K562 (cell line): ENCODE measurements around the gene RBMX. TPM values are rescaled to one million over a fixed set of nuclear protein-coding genes. Genes with fewer than 3 reads are reported as not detected.
A peak's percentile ranks its signal among the peaks of the same experiment; 100 is the strongest.

Experiments used
- CHD1 ChIP-seq: fragments of 200-600 bp; sonication (generic); IDR thresholded peaks from one replicate; pipeline ENCODE4 v1.6.1; 2012; ENCODE audit warnings: mild to moderate bottlenecking, moderate library complexity, low read length, inconsistent platforms
- CREB1 ChIP-seq, 2 experiments: sonication (generic) in 1 of 2; formaldehyde crosslinking in 1 of 2; IDR thresholded peaks; 2 replicates each; pipeline versions ENCODE4 v1.6.1 to v1.8.0; 2012 to 2022; ENCODE audit warnings: inconsistent platforms in 1 of 2, mild to moderate bottlenecking in 1 of 2, missing genetic modification reagents in 1 of 2, moderate library complexity in 1 of 2
- EP300 ChIP-seq: IDR thresholded peaks from 2 replicates; pipeline ENCODE4 v1.6.1; 2012; ENCODE audit warnings: low read length, improper control_type of control experiment
- HLTF ChIP-seq: fragments of 450-650 bp; IDR thresholded peaks from 2 replicates; pipeline ENCODE4 v1.6.1; 2016
- KLF10 ChIP-seq: fragments of 250-450 bp; sonication (Bioruptor Pico); IDR thresholded peaks from 2 replicates; pipeline ENCODE4 v1.6.1; 2021; ENCODE audit warnings: matching md5 sums
- LEF1 ChIP-seq: fragments of 450-650 bp; IDR thresholded peaks from 2 replicates; pipeline ENCODE4 v1.6.1; 2016; ENCODE audit warnings: mild to moderate bottlenecking
- NFE2 ChIP-seq: IDR thresholded peaks from 2 replicates; pipeline ENCODE4 v1.6.1; 2014; ENCODE audit warnings: antibody characterized with exemption, low read depth
- SNRNP70 ChIP-seq: fragments of 200-400 bp; formaldehyde crosslinking; optimal IDR thresholded peaks from 2 replicates; pipeline ENCODE3; 2017; ENCODE audit warnings: low read depth, low read length
- TSC22D4 ChIP-seq: fragments of 450-650 bp; IDR thresholded peaks from 2 replicates; pipeline ENCODE4 v1.6.1; 2016; ENCODE audit warnings: missing genetic modification characterization, missing biosample characterization, control low read depth
- ZNF24 ChIP-seq: fragments of 450-650 bp; IDR thresholded peaks from 2 replicates; pipeline ENCODE4 v1.6.1; 2016
- ZNF76 ChIP-seq: fragments of 250-450 bp; sonication (Bioruptor Pico); IDR thresholded peaks from 2 replicates; pipeline ENCODE4 v1.4.0; 2020; ENCODE audit warnings: mild to moderate bottlenecking, moderate library complexity, borderline replicate concordance
- polyA plus RNA-seq, 8 experiments: library from polyadenylated mRNA; depleted of rRNA in 4 of 8; stranded (reverse) in 5 of 8; unstranded in 3 of 8; fragments of >200 nt; fragmentation: Nextera tagmentation in 2 of 8; fragmentation: Illumina TruSeq in 1 of 8; extraction: Ambion mirVana in 2 of 8; extraction: Trizol in 1 of 8; gene quantifications; 2 replicates each; pipeline versions ENCODE4 v1.2.1 to v1.2.3, GENCODE V29; 2011 to 2014; ENCODE audit warnings: inconsistent platforms in 1 of 8, missing spikeins in 1 of 8
- total RNA-seq, 7 experiments: library from RNA; depleted of rRNA in 6 of 7; stranded (reverse); fragments of >200 nt in 6 of 7; fragmentation: Illumina TruSeq in 2 of 7; extraction: Trizol in 2 of 7; gene quantifications; 2 replicates each; pipeline versions ENCODE4 v1.2.1 to v1.2.3, GENCODE V29; 2011 to 2021; ENCODE audit warnings: low replicate concordance in 1 of 7
- TF ChIP-seq, protein P1 (sequence below), 2 experiments: fragments of 450-650 bp; IDR thresholded peaks; 2 replicates each; pipeline ENCODE4 v1.6.1; 2016; ENCODE audit warnings: mild to moderate bottlenecking in 2 of 2, borderline replicate concordance in 1 of 2, low read depth in 1 of 2, moderate library complexity in 1 of 2
- TF ChIP-seq, protein P2 (sequence below): fragments of 250-450 bp; sonication (Bioruptor Pico); IDR thresholded peaks from 2 replicates; pipeline ENCODE4 v1.6.1; 2021; ENCODE audit warnings: mild to moderate bottlenecking
- TF ChIP-seq, protein P3 (sequence below): sonication (generic); formaldehyde crosslinking; IDR thresholded peaks from 2 replicates; pipeline ENCODE4 v1.8.0; 2022; ENCODE audit warnings: missing genetic modification reagents, mild to moderate bottlenecking, borderline replicate concordance
- TF ChIP-seq, protein P4 (sequence below): fragments of 450-650 bp; IDR thresholded peaks from 2 replicates; pipeline ENCODE4 v1.6.1; 2016; ENCODE audit warnings: antibody characterized with exemption
- TF ChIP-seq, protein P5 (sequence below): fragments of 250-450 bp; sonication (Bioruptor Pico); IDR thresholded peaks from 2 replicates; pipeline ENCODE4 v1.4.0; 2020; ENCODE audit warnings: mild to moderate bottlenecking

The RBMX gene
- total and polyA plus RNA-seq, 9 of the 15 experiments (the other 6 are each of a cell fraction or from before 2014, with no cell fraction given) = 405 to 671 (median 540) TPM

DNA sequence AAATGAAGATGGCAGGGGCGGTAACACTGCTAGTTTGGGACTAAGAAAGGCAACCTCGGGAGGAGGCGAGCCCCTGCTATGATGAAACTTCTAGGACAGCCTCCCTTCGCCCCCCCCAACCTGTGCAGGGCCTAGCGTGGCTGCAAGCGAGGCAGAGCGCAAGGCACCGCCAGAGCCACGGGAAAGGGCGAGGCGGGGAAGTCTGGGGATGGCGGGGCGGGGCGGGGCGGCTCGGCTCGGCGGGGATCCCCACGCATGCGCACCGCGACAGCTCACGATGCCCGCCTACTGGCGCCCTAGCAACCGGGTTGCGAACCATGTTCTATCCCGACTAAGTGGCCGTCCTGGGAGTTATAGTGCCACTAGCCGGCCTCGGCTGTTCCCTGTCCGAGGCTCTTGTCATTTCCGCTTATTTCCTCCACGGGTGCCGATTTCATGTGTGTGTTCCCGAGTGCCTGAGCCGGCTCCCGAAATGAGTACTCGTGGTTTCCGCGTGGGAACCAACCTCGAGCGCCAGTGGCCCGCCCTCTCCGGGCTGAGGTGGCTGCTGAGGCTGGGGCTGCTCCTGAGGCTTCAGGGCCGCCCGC lies 28.7 kb upstream of the RBMX start (continued):
- TF ChIP-seq, protein P1, sequence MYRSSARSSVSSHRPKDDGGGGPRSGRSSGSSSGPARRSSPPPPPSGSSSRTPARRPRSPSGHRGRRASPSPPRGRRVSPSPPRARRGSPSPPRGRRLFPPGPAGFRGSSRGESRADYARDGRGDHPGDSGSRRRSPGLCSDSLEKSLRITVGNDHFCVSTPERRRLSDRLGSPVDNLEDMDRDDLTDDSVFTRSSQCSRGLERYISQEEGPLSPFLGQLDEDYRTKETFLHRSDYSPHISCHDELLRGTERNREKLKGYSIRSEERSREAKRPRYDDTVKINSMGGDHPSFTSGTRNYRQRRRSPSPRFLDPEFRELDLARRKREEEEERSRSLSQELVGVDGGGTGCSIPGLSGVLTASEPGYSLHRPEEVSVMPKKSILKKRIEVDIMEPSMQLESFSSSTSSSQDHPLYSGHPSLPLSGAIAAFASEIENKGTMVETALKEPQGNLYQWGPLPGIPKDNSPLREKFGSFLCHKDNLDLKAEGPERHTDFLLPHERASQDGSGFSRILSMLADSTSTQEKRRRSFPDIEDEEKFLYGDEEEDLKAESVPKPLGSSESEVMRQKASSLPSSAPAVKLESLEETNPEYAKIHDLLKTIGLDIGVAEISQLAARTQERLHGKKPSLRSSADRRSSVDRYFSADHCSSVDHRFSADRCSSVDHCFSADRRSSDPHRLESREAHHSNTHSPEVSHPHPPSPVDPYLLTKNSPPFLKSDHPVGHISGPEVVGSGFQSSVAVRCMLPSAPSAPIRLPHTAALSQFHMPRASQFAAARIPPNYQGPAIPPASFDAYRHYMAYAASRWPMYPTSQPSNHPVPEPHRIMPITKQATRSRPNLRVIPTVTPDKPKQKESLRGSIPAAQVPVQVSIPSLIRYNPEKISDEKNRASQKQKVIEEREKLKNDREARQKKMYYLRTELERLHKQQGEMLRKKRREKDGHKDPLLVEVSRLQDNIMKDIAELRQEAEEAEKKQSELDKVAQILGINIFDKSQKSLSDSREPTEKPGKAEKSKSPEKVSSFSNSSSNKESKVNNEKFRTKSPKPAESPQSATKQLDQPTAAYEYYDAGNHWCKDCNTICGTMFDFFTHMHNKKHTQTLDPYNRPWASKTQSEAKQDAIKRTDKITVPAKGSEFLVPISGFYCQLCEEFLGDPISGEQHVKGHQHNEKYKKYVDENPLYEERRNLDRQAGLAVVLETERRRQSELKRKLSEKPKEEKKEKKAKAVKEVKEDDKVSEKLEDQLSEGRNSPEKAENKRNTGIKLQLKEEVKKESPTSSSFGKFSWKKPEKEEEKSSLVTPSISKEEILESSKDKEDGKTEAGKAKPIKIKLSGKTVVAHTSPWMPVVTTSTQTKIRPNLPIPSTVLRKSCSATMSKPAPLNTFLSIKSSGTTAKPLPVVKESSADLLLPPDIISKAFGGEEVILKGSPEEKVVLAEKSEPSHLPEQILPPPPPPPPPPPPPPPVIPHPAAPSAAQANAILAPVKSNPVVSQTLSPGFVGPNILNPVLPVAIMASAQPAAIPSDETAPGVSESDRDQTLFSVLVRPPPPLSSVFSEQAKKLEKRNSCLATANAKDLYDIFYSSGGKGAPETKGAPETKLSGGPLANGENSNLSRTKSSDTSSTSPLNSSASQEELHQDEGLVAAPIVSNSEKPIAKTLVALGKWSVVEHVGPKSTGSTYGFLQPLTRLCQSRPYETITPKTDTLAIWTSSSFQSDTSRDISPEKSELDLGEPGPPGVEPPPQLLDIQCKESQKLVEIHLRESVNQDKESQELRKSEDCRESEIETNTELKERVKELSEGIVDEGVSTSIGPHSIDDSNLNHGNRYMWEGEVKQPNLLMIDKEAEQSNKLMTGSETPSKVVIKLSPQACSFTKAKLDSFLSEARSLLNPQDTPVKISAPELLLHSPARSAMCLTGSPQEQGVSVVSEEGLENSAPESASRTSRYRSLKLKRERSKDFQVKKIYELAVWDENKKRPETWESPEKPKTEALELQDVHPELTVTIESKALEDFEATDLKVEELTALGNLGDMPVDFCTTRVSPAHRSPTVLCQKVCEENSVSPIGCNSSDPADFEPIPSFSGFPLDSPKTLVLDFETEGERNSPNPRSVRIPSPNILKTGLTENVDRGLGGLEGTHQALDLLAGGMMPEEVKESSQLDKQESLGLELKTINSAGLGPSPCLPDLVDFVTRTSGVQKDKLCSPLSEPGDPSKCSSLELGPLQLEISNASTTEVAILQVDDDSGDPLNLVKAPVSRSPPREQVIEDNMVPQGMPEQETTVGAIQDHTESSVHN (IDR thresholded peaks at IDR 0.05; ENCODE audit: borderline replicate concordance in 1 of 2, low read depth in 1 of 2) = no peak
- TF ChIP-seq EP300 (no peak), CHD1 (no peak), ZNF24 (no peak), NFE2 (no peak), TSC22D4 (tag) (no peak), SNRNP70 (no peak), ZNF76 (CRISPR knock-in tag) (no peak), HLTF (no peak), LEF1 (0 out of 2 replicates have a peak, but pooled peaks have one; percentile 8), KLF10 (CRISPR knock-in tag) (no peak), CREB1 (IDR thresholded peaks at IDR 0.05) (no peak), CREB1 (CRISPR knock-in tag; IDR thresholded peaks at IDR 0.05) (peak; percentile 37; the same call in 1 of the 2 replicates)
- TF ChIP-seq, protein P2, sequence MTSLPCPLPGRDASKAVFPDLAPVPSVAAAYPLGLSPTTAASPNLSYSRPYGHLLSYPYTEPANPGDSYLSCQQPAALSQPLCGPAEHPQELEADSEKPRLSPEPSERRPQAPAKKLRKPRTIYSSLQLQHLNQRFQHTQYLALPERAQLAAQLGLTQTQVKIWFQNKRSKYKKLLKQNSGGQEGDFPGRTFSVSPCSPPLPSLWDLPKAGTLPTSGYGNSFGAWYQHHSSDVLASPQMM (CRISPR knock-in tag) = no peak
- TF ChIP-seq, protein P3, sequence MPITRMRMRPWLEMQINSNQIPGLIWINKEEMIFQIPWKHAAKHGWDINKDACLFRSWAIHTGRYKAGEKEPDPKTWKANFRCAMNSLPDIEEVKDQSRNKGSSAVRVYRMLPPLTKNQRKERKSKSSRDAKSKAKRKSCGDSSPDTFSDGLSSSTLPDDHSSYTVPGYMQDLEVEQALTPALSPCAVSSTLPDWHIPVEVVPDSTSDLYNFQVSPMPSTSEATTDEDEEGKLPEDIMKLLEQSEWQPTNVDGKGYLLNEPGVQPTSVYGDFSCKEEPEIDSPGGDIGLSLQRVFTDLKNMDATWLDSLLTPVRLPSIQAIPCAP = no peak
- TF ChIP-seq, protein P4, sequence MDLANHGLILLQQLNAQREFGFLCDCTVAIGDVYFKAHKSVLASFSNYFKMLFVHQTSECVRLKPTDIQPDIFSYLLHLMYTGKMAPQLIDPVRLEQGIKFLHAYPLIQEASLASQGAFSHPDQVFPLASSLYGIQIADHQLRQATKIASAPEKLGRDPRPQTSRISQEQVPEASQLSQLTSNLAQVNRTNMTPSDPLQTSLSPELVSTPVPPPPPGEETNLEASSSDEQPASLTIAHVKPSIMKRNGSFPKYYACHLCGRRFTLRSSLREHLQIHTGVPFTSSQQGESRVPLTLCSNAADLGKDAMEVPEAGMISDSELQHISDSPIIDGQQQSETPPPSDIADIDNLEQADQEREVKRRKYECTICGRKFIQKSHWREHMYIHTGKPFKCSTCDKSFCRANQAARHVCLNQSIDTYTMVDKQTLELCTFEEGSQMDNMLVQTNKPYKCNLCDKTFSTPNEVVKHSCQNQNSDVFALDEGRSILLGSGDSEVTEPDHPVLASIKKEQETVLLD = peak; percentile 59; the same call in 1 of the 2 replicates
- TF ChIP-seq, protein P5, sequence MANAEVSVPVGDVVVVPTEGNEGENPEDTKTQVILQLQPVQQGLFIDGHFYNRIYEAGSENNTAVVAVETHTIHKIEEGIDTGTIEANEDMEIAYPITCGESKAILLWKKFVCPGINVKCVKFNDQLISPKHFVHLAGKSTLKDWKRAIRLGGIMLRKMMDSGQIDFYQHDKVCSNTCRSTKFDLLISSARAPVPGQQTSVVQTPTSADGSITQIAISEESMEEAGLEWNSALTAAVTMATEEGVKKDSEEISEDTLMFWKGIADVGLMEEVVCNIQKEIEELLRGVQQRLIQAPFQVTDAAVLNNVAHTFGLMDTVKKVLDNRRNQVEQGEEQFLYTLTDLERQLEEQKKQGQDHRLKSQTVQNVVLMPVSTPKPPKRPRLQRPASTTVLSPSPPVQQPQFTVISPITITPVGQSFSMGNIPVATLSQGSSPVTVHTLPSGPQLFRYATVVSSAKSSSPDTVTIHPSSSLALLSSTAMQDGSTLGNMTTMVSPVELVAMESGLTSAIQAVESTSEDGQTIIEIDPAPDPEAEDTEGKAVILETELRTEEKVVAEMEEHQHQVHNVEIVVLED (CRISPR knock-in tag) = no peak
